Gastroesophageal sphincter (tissue), 3 donors: ENCODE measurements around the gene RPTOR.

Source experiments
- POLR2A ChIP-seq, 2 donors: fragments of 450-650 bp; IDR thresholded peaks; one replicate each; pipeline ENCODE4 v1.6.1; 2017; ENCODE audit warnings: antibody characterized with exemption in 2 of 2, mild to moderate bottlenecking in 2 of 2, moderate library complexity in 1 of 2
- TF ChIP-seq, protein P1 (sequence below), 4 experiments: fragments of 200-600 bp in 2 of 4; fragments of 450-650 bp in 2 of 4; sonication (generic) in 1 of 4; IDR thresholded peaks; one replicate each; pipeline ENCODE4 v1.5.1; 2017 to 2019; ENCODE audit warnings: antibody characterized with exemption in 4 of 4, mild to moderate bottlenecking in 2 of 4, moderate library complexity in 2 of 4

GRCh38 chr17:80740141-80740540 lies 195.5 kb downstream of the RPTOR start:
- TF ChIP-seq, protein P1, sequence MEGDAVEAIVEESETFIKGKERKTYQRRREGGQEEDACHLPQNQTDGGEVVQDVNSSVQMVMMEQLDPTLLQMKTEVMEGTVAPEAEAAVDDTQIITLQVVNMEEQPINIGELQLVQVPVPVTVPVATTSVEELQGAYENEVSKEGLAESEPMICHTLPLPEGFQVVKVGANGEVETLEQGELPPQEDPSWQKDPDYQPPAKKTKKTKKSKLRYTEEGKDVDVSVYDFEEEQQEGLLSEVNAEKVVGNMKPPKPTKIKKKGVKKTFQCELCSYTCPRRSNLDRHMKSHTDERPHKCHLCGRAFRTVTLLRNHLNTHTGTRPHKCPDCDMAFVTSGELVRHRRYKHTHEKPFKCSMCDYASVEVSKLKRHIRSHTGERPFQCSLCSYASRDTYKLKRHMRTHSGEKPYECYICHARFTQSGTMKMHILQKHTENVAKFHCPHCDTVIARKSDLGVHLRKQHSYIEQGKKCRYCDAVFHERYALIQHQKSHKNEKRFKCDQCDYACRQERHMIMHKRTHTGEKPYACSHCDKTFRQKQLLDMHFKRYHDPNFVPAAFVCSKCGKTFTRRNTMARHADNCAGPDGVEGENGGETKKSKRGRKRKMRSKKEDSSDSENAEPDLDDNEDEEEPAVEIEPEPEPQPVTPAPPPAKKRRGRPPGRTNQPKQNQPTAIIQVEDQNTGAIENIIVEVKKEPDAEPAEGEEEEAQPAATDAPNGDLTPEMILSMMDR (IDR thresholded peaks at IDR 0.05), result no peak
- TF ChIP-seq POLR2A (IDR thresholded peaks at IDR 0.05), result no peak
